ENCODE results near the gene LINGO1. TPM values are rescaled to one million over a fixed set of nuclear protein-coding genes. Genes with fewer than 3 reads are reported as not detected.

The LINGO1 gene
- total and polyA plus RNA-seq, 2 of the 8 experiments (the other 6 are each of a cell fraction or from before 2014, with no cell fraction given), result 57.1 to 114 TPM

GRCh38 chr15:77576538-77576937, 56.2 kb downstream of the LINGO1 start (continued):
- TF ChIP-seq CHD7 (IDR thresholded peaks at IDR 0.05; ENCODE audit: insufficient replicate concordance, low read length), result no peak
- TF ChIP-seq, protein P1, sequence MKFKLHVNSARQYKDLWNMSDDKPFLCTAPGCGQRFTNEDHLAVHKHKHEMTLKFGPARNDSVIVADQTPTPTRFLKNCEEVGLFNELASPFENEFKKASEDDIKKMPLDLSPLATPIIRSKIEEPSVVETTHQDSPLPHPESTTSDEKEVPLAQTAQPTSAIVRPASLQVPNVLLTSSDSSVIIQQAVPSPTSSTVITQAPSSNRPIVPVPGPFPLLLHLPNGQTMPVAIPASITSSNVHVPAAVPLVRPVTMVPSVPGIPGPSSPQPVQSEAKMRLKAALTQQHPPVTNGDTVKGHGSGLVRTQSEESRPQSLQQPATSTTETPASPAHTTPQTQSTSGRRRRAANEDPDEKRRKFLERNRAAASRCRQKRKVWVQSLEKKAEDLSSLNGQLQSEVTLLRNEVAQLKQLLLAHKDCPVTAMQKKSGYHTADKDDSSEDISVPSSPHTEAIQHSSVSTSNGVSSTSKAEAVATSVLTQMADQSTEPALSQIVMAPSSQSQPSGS (IDR thresholded peaks at IDR 0.05; ENCODE audit: low read length), result no peak

Measured in H1 (cell line).